Spinal cord (tissue), 10 donors: Measurements from ENCODE around the gene DKC1. TPM values are rescaled to one million over a fixed set of nuclear protein-coding genes. Genes with fewer than 3 reads are reported as not detected.

Experiments used
- DNase-seq, 6 donors: peaks; one replicate each; pipeline versions ENCODE4 v3.0.0 to v3.0.0-alpha.2; 2013 to 2015; ENCODE audit warnings: low spot score in 6 of 6, low read depth in 4 of 6
- H3K27ac ChIP-seq: one replicate; pipeline ENCODE4 v1.5.1; 2013; ENCODE audit warnings: low read depth, low read length, control low read depth
- H3K27me3 ChIP-seq: one replicate; pipeline ENCODE4 v1.6.1; 2013; ENCODE audit warnings: low read length; ENCODE audit not compliant: control insufficient read depth, insufficient read depth
- H3K36me3 ChIP-seq: one replicate; pipeline ENCODE4 v1.6.1; 2013; ENCODE audit warnings: low read length; ENCODE audit not compliant: control insufficient read depth, insufficient read depth
- H3K4me1 ChIP-seq: one replicate; pipeline ENCODE4 v1.6.1; 2013; ENCODE audit warnings: low read length; ENCODE audit not compliant: control insufficient read depth, insufficient read depth
- H3K4me3 ChIP-seq: one replicate; pipeline ENCODE4 v1.5.1; 2013; ENCODE audit warnings: low read depth, low read length, control low read depth
- H3K9me3 ChIP-seq: one replicate; pipeline ENCODE4 v1.6.1; 2013; ENCODE audit warnings: low read length; ENCODE audit not compliant: control insufficient read depth, insufficient read depth
- WGBS: methylation state at CpG from one replicate; pipeline ENCODE4 v1.1.5; 2013; ENCODE audit warnings: missing lambda C conversion rate; ENCODE audit not compliant: insufficient coverage; 5-methylcytosine and 5-hydroxymethylcytosine counted together
- polyA plus RNA-seq, 2 donors: library from polyadenylated mRNA; unstranded; fragments of 120-200 nt; gene quantifications; one replicate each; pipeline ENCODE4 v1.2.1, GENCODE V29; 2013; ENCODE audit not compliant: insufficient read length in 2 of 2
- total RNA-seq, 2 donors: library from RNA; depleted of rRNA in 1 of 2; stranded (reverse); fragments of 120-200 nt in 1 of 2; fragments of >200 nt in 1 of 2; gene quantifications; one replicate each; pipeline versions ENCODE4 v1.2.3 to v1.2.4, GENCODE V29; 2013 to 2014
- donor health status: healthy.

Gene DKC1
- total and polyA plus RNA-seq, 4 donors: 20.1 to 42.4 (median 34.0) TPM

DNA sequence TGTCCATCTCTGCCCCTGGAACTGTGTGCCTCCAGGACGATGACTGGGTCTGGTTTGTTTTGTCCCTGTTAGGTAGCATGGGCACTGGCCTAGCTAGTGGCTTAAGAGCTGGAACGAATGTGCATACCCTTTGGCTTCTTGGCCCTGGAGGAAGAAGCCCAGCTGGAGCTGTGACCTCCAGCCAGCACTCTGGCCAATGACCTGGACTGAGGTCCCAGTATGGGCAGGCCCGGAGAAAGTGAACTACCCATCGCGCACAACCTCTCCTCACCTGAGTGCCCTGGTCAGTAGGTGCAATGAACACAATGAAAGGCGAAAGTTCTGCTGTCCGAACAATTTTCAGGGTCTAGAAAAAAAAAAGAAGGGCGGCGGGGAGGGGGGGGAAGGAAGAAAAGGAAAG, 18.3 kb downstream of the DKC1 start:
- H3K27ac ChIP-seq: no peak overlapping the region
- 83% methylated on average over 2 of the region's 9 CpGs for WGBS
- no peak for DNase-seq
- H3K4me3 ChIP-seq: no peak overlapping the region
- H3K36me3 ChIP-seq: peaks cover 7% of the 10 kb centered on the region
- H3K27me3 ChIP-seq: no peaks in the 10 kb centered on the region
- no peaks in the 10 kb centered on the region for H3K9me3 ChIP-seq
- H3K4me1 ChIP-seq: no peaks in the 10 kb centered on the region

DNA sequence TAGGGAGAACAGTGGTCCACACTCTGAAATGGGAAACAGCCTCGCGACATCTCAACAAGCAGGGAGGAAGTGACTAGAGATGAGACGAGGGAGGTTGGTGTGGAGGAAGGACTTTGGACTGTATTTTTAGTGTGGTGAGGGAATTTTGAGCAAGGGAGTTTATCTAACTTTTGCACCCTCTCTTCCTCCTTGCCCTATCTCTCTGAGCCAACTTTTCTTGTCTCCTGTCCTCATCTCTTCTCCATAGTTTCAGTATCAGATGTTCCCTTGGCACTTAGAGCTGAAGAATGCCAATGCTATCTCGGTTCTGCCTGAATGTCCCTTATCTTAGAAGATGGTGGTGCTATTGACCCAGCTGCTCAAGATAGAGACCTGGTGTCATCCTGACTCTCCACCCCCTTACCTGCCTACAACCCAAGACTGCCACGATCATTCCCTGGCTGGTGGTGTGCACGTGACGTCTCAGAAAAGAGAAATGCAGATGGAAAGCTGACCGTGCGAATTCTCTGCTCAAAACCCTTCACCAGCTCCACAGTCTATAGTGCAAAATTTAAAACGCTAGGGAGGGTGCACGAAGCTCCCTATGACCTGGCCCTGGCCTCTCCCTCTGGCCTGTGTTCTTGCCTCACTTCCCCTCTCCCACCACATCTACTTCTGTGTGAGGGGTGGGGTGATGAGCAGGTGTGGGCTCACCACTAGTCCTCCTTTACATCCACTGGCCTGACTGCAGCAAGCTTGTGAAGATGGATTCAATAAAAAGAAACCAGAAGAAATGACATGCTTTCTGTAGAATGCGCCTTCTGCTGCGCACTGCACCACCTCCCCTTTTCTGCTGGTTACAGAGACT, 21.7 kb downstream of the DKC1 start:
- H3K9me3 ChIP-seq: no peaks in the 10 kb centered on the region
- DNase-seq: no peak
- 80% methylated on average over 8 of the region's 13 CpGs for WGBS
- no peaks in the 10 kb centered on the region for H3K27me3 ChIP-seq
- no peak overlapping the region for H3K4me3 ChIP-seq
- H3K4me1 ChIP-seq: no peaks in the 10 kb centered on the region
- no peak overlapping the region for H3K27ac ChIP-seq
- H3K36me3 ChIP-seq: peaks cover 7% of the 10 kb centered on the region

DNA sequence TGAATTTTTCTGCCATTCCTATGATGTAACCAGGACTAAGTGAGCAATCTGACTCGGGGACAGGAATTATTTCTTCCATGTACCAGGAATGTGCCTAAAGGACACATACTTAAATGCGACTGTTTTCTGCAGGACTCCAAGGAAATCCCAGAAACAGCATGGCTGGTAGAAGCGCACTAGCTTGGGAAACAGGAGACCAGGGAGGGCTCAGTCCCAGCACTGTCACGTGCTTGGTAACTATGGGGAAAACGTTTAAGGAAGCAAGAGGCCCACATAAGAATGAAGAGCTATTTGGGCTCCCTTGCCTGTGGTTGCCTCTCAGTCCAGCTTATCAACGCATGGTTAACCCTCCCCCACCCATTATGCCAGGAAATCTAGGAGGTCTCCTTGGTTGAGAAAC, 23.1 kb downstream of the DKC1 start:
- 92% methylated on average over 4 of the region's 6 CpGs for WGBS

DNA sequence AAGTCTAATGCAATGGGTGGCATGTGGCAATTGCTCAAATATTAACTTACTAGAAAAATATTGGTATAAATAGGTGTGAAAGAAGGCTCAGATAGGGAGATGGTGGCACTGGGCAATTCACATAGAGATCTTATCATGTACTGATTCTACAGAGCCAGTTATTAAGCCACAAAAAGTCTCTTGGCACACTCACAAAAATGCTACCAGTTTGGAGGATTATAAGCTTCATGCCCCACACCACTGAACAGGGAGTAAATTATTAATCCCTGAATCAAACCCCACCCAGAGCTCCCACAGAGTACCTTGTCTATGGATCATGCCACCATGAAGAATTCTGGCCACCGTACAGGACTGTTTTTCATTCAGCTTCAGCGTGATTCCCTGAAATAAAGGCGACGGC, 28.8 kb downstream of the DKC1 start:
- DNase-seq: no peak
- Histone ChIP-seq H3K36me3 (no peaks in the 10 kb centered on the region), H3K27me3 (no peaks in the 10 kb centered on the region), H3K4me1 (no peaks in the 10 kb centered on the region), H3K9me3 (no peaks in the 10 kb centered on the region), H3K27ac (no peak overlapping the region), H3K4me3 (no peak overlapping the region)
- no CpG with 5 or more reads among the region's 4 CpGs for WGBS

More for the DNA sequence above, 23.1 kb downstream of the DKC1 start:
- no peak for DNase-seq
- Histone ChIP-seq H3K36me3 (peaks cover 6% of the 10 kb centered on the region), H3K4me3 (no peak overlapping the region), H3K27ac (no peak overlapping the region), H3K27me3 (no peaks in the 10 kb centered on the region), H3K9me3 (no peaks in the 10 kb centered on the region), H3K4me1 (no peaks in the 10 kb centered on the region)

DNA sequence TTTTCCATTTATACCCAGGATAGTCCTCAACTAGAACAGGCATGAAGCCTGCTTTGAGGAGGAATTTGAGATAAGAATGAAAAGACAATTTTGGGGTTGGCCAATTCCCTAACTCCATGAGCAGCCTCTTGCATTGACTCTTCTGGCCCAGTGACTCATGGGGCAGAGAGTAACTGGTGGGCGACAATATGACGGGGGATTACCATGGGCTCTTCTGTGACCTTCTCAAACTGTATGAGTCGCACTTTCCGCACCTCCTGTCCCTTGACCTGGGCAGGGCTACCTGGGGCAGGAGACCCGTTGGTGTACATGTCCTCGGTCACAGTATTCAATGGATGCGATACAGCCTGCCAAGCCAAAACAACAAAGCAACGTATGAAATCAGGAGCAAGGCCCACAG, 29.3 kb downstream of the DKC1 start:
- no peaks in the 10 kb centered on the region for H3K36me3 ChIP-seq
- no peaks in the 10 kb centered on the region for H3K9me3 ChIP-seq
- no peaks in the 10 kb centered on the region for H3K4me1 ChIP-seq
- no peak overlapping the region for H3K4me3 ChIP-seq
- no peak for DNase-seq
- no peak overlapping the region for H3K27ac ChIP-seq
- no peaks in the 10 kb centered on the region for H3K27me3 ChIP-seq
- 96% methylated on average over 7 of the region's 8 CpGs for WGBS

DNA sequence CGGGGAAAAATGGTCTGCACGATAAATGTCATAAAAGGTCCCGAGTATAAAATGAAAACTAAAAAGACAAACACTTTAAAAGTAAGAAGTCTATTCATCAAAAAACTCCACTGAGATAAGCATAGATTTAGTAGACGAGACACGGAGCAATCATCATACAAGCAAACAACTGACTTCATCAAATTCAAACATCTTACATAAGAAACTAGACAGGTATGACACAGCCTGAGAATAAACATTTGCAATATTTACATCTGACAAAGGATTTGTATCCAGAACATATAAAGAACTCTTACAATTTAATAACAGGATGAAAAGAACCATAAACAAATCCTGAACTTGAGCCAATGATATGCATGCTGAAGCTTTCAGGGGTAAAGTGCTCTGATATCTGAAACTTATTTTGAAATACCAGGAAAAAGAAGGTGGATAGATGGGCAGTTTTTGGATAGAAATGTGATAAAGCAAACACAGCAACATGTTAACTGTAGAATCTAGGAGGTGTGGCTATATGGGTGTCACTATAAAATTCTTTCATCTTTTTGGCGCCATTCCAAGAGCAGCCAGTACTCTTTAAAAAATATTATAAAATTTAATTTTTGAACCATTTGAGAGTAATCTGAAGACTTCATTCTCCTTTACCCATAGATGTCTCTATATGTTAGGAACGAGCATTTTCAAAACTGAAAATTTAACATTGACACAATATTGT, 30.6 kb downstream of the DKC1 start:
- DNase-seq: no peak
- Histone ChIP-seq H3K9me3 (no peaks in the 10 kb centered on the region), H3K27me3 (no peaks in the 10 kb centered on the region), H3K4me1 (no peaks in the 10 kb centered on the region), H3K27ac (no peak overlapping the region), H3K4me3 (no peak overlapping the region), H3K36me3 (no peaks in the 10 kb centered on the region)
- WGBS: 100% methylated on average over 1 of the region's 7 CpGs

DNA sequence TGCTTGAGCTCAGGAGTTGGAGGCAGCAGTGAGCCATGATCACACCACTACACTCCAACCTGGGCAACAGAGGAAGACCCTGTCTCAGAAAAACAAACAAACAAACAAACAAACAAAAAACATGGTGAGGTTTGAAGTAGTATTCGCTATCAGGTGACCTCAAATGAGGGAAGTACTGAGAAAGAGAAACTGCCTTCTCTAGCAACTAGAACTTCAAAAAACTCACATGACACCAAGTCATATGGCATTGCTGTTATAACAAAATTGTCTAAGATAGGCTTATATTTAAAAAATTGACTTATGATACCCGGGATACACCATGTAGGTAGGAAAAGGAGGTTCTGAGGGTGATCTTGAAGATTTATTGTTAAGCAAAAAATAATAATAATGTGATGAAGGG, 32.4 kb downstream of the DKC1 start:
- no peak for DNase-seq
- Histone ChIP-seq H3K9me3 (no peaks in the 10 kb centered on the region), H3K36me3 (no peaks in the 10 kb centered on the region), H3K27me3 (no peaks in the 10 kb centered on the region), H3K27ac (no peak overlapping the region), H3K4me1 (peaks cover 6% of the 10 kb centered on the region), H3K4me3 (no peak overlapping the region)
- WGBS: no CpG with 5 or more reads among the region's 2 CpGs

DNA sequence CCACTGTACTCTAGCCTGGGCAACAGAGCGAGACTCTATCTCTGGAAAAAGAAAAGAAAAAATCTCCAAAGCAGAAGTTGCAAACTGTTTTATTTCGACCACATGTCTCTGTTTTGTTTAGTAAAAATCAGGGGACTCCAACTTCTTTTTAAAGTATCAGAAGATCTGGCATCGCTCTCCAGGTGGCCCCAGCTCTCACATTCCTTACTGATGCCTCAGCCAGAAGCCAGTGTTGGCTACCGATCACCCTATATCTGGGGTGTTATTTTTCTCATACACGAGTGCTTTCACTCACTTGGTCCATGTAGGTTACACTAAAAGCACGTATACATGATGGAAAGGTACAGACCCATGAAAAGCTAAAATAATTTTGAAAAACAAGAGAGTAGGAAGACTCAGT, 34.3 kb downstream of the DKC1 start:
- Histone ChIP-seq H3K4me1 (peaks cover 6% of the 10 kb centered on the region), H3K27ac (no peak overlapping the region), H3K36me3 (no peaks in the 10 kb centered on the region), H3K9me3 (no peaks in the 10 kb centered on the region), H3K4me3 (no peak overlapping the region), H3K27me3 (no peaks in the 10 kb centered on the region)
- DNase-seq: no peak
- 80% methylated on average over 1 of the region's 6 CpGs for WGBS

DNA sequence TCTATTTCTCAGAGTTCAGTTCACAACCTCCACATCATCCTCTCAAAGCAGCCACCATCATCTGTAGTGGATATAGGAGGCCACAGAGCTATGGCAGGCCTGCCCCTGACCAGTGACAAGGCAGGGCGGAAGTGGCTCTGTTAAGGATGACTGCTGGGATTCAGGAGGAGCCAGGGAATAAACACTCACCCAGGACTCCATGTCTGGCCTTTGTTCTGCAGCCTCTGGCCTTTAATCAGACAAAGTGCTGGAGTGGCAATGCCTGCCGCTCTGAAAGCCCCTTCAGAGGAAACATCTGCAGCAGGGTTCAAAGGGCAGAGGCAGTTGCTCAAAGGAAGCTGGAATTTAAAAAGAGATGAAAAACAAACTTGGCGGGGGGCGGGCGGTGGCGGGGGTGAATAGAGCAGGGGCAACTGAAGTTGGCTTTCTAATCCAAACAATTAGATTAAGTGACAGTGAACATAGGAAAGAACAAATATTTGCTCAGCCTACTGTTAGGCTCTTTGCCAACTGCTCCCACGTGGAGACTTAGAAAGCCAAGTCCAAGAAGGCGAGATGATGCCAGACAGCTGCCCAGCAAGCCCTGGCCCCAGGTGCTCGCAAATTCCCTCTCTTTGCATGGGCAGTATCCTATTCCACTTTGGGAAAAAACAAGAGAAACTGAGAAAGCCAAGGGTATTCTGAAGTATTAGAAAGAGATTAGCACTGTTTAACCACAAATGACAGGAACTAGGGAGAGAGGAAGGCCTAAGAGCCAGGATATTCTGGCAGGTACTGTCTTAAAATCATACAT, 37.1 kb downstream of the DKC1 start:
- H3K4me3 ChIP-seq: no peak overlapping the region
- peak in 1 of 6 donors; percentile 18 for DNase-seq
- 27% methylated on average over 9 of the region's 9 CpGs for WGBS
- no peaks in the 10 kb centered on the region for H3K27me3 ChIP-seq
- H3K9me3 ChIP-seq: no peaks in the 10 kb centered on the region
- no peak overlapping the region for H3K27ac ChIP-seq
- H3K36me3 ChIP-seq: no peaks in the 10 kb centered on the region
- peaks cover 6% of the 10 kb centered on the region for H3K4me1 ChIP-seq
